Gastrocnemius medialis (tissue), 4 donors: ENCODE results near the gene TIMP4. TPM values are rescaled to one million over a fixed set of nuclear protein-coding genes. Genes with fewer than 3 reads are reported as not detected.

Experiments
- ATAC-seq, 2 donors: fragments of 150-250 bp; one replicate each; pipeline ENCODE4 v1.9.1; 2016
- DNase-seq, 2 donors: peaks; one replicate each; pipeline ENCODE4 v3.0.0-alpha.2; 2019
- H3K27ac ChIP-seq, 4 donors: fragments of 200-600 bp; sonication (generic); 1 replicate in 1 of 4; 2 replicates in 3 of 4; pipeline ENCODE4 v1.5.1; 2016 to 2018; ENCODE audit warnings: mild to moderate bottlenecking in 2 of 4, moderate library complexity in 1 of 4
- H3K27me3 ChIP-seq, 3 donors: fragments of 200-600 bp; sonication (generic) in 2 of 3; 1 replicate in 1 of 3; 2 replicates in 2 of 3; pipeline versions ENCODE4 v1.5.1 to v1.6.0; 2016 to 2019; ENCODE audit warnings: mild to moderate bottlenecking in 1 of 3, moderate library complexity in 1 of 3
- H3K36me3 ChIP-seq, 2 donors: fragments of 200-600 bp; sonication (generic) in 1 of 2; one replicate each; pipeline ENCODE4 v1.5.1; 2017 to 2018
- H3K4me1 ChIP-seq, 2 donors: fragments of 200-600 bp; sonication (generic) in 1 of 2; one replicate each; pipeline ENCODE4 v1.5.1; 2016 to 2017; ENCODE audit warnings: mild to moderate bottlenecking in 2 of 2
- H3K4me3 ChIP-seq, 4 donors: fragments of 200-600 bp; sonication (generic) in 3 of 4; 1 replicate in 1 of 4; 2 replicates in 3 of 4; pipeline ENCODE4 v1.5.1; 2016 to 2019; ENCODE audit warnings: mild to moderate bottlenecking in 2 of 4
- H3K9me3 ChIP-seq, 3 donors: fragments of 200-600 bp; sonication (generic) in 2 of 3; 1 replicate in 1 of 3; 2 replicates in 2 of 3; pipeline ENCODE4 v1.5.1; 2016 to 2019
- POLR2A ChIP-seq, 2 donors: fragments of 450-650 bp; IDR thresholded peaks; one replicate each; pipeline ENCODE4 v1.6.1; 2017; ENCODE audit warnings: antibody characterized with exemption in 2 of 2, mild to moderate bottlenecking in 2 of 2, moderate library complexity in 2 of 2
- in situ Hi-C, 4 donors: fragments of 200-750 bp; cut with MboI; loops; one replicate each; pipeline versions ENCODE4 v1.15.0 to v1.8.0; 2017; ENCODE audit warnings: low sequenced_read_pairs in 4 of 4
- intact Hi-C: fragments of 100-400 bp; cut with DNase I; formaldehyde crosslinking; loops from one replicate; pipeline ENCODE4 v1.15.1; 2023; ENCODE audit warnings: low total_unique reads
- total RNA-seq, 4 donors: library from RNA; depleted of rRNA; stranded (reverse); fragments of >200 nt; gene quantifications; one replicate each; pipeline versions ENCODE4 v1.1.0 to v1.2.3, GENCODE V29; 2016
- TF ChIP-seq, protein P1 (sequence below), 5 experiments: fragments of 450-650 bp in 3 of 5; fragments of 200-600 bp in 2 of 5; sonication (generic) in 2 of 5; IDR thresholded peaks in 4 of 5; conservative IDR thresholded peaks in 1 of 5; 1 replicate in 4 of 5; 2 replicates in 1 of 5; pipeline ENCODE4 v1.5.1; 2016 to 2019; ENCODE audit warnings: antibody characterized with exemption in 5 of 5, mild to moderate bottlenecking in 3 of 5, moderate library complexity in 3 of 5

TIMP4 gene
- total RNA-seq, 4 donors from 2014 or later = 15.9 to 29.7 (median 22.5) TPM

DNA sequence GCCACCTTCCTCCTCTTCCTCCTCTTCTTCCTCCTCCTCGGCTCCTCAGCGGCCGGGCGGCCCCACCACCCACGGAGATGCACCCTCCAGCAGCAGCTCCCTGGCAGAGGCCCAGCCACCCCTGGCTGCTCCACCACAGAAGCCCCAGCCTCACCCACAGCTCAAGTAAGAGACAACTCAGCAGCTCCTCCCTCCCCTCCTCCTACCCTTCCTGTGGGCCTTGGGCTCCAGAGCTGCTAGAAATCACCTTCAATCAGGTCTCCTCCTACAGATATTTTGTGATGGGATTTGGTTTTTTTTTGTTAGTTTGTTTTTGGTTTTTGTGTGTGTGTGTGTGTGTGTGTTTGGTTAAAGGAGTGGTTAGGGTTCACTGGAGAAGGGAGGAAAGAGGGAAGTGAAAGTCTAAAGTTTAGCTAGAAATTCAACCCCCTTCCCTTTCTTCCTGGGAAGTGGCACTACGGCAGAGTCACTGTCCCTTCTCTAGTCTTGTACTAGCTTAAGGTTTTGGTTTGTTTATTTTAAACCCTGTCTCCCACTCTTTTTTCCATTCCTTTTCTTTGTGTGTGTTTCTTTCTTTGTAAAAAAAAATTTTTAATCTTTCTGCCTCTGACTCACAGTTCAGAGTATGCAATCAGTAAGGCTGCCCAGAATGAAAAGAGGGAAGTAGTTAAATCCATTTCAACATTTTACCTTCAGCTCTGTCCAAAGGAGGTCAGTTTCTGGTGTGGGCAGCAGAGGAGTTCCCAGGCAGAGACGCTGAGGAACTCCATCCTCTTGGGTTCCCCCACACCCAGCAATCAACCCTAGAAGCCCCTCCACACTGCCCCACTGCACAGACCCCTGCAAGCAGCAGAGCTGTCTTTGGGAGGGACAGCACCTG is 29.0 kb upstream of the TIMP4 start:
- H3K27me3 ChIP-seq = no peaks in the 10 kb centered on the region
- DNase-seq (no peak), ATAC-seq (peak in 1 of 2 donors; percentile 58)
- intact Hi-C loops = no loop called here
- in situ Hi-C loops = loop anchor here in 1 of 4 donors (10.0 kb wide), 1 partner anchor 287 kb away; no protein-coding TSS in a partner anchor
- no peaks in the 10 kb centered on the region for H3K4me1 ChIP-seq
- TF ChIP-seq, protein P1, sequence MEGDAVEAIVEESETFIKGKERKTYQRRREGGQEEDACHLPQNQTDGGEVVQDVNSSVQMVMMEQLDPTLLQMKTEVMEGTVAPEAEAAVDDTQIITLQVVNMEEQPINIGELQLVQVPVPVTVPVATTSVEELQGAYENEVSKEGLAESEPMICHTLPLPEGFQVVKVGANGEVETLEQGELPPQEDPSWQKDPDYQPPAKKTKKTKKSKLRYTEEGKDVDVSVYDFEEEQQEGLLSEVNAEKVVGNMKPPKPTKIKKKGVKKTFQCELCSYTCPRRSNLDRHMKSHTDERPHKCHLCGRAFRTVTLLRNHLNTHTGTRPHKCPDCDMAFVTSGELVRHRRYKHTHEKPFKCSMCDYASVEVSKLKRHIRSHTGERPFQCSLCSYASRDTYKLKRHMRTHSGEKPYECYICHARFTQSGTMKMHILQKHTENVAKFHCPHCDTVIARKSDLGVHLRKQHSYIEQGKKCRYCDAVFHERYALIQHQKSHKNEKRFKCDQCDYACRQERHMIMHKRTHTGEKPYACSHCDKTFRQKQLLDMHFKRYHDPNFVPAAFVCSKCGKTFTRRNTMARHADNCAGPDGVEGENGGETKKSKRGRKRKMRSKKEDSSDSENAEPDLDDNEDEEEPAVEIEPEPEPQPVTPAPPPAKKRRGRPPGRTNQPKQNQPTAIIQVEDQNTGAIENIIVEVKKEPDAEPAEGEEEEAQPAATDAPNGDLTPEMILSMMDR (IDR thresholded peaks at IDR 0.05 in 4 of 5, conservative IDR thresholded peaks at IDR 0.05 in 1 of 5) = no peak
- TF ChIP-seq POLR2A (IDR thresholded peaks at IDR 0.05) = no peak
- H3K27ac ChIP-seq = no peak overlapping the region
- no peaks in the 10 kb centered on the region for H3K9me3 ChIP-seq
- no peaks in the 10 kb centered on the region for H3K36me3 ChIP-seq
- H3K4me3 ChIP-seq = no peak overlapping the region

GRCh38 chr3:12186515-12187286 is 28.0 kb upstream of the TIMP4 start:
- Histone ChIP-seq H3K36me3 (no peaks in the 10 kb centered on the region), H3K4me1 (no peaks in the 10 kb centered on the region), H3K27me3 (no peaks in the 10 kb centered on the region), H3K4me3 (no peak overlapping the region), H3K9me3 (no peaks in the 10 kb centered on the region), H3K27ac (no peak overlapping the region)
- ATAC-seq = no peak
- in situ Hi-C loops = loop anchor here in 1 of 4 donors (10.0 kb wide), 1 partner anchor 288 kb away; no protein-coding TSS in a partner anchor
- no peak for DNase-seq
- TF ChIP-seq POLR2A (IDR thresholded peaks at IDR 0.05) = no peak
- TF ChIP-seq, protein P1 (IDR thresholded peaks at IDR 0.05 in 4 of 5, conservative IDR thresholded peaks at IDR 0.05 in 1 of 5) = no peak
- intact Hi-C loops = no loop called here

GRCh38 chr3:12186046-12186445 is 27.3 kb upstream of the TIMP4 start:
- no peaks in the 10 kb centered on the region for H3K4me1 ChIP-seq
- in situ Hi-C loops = loop anchor here in 1 of 4 donors (10.0 kb wide), 1 partner anchor 289 kb away; no protein-coding TSS in a partner anchor
- no peak for DNase-seq

DNA sequence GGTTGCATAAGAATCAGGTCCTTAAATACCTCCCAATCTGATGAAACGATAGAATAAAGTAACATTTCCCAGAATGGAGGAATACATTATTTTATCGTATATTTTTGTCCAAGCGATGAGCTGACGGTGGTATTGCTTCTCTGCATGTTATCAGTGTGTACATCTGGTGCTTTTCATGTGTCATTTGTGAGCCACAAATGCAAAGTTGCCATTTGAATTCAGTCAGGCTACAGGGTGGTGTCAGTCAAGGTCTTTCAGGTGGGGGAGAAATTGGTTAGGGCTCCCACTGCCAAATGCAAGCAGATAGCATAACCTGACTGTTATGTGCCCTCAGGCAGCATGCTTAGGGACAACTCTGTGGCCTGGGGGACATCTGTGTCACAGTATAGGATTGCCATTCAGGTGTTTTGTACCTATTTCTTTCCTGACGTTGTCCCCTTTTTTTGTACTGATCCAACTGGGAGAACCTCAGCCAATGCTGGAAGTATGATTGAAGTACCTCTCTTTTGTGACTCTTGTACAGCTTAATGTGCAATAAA is 26.5 kb upstream of the TIMP4 start:
- H3K36me3 ChIP-seq = no peaks in the 10 kb centered on the region
- no peaks in the 10 kb centered on the region for H3K27me3 ChIP-seq
- H3K27ac ChIP-seq = no peak overlapping the region
- no peak overlapping the region for H3K4me3 ChIP-seq
- no peak for ATAC-seq
- no peaks in the 10 kb centered on the region for H3K4me1 ChIP-seq
- in situ Hi-C loops (loop anchor here in 1 of 4 donors (10.0 kb wide), 1 partner anchor 290 kb away; no protein-coding TSS in a partner anchor), intact Hi-C loops (no loop called here)
- H3K9me3 ChIP-seq = no peaks in the 10 kb centered on the region
- TF ChIP-seq, protein P1 (IDR thresholded peaks at IDR 0.05 in 4 of 5, conservative IDR thresholded peaks at IDR 0.05 in 1 of 5) = no peak
- TF ChIP-seq POLR2A (IDR thresholded peaks at IDR 0.05) = no peak
- DNase-seq = no peak

More at GRCh38 chr3:12186046-12186445, 27.3 kb upstream of the TIMP4 start:
- no peaks in the 10 kb centered on the region for H3K36me3 ChIP-seq
- no peaks in the 10 kb centered on the region for H3K9me3 ChIP-seq
- no peak for TF ChIP-seq POLR2A (IDR thresholded peaks at IDR 0.05)
- TF ChIP-seq, protein P1 (IDR thresholded peaks at IDR 0.05 in 4 of 5, conservative IDR thresholded peaks at IDR 0.05 in 1 of 5) = no peak
- H3K4me3 ChIP-seq = no peak overlapping the region
- no peaks in the 10 kb centered on the region for H3K27me3 ChIP-seq
- no peak for ATAC-seq
- H3K27ac ChIP-seq = no peak overlapping the region
- intact Hi-C loops = no loop called here
